Panc1 (cell line): ENCODE measurements around the gene RANBP3. TPM values are rescaled to one million over a fixed set of nuclear protein-coding genes. Genes with fewer than 3 reads are reported as not detected.

Experiments
- ATAC-seq: fragments of 200-7000 bp; cut with Tn5 transposase; 2 replicates; pipeline ENCODE4 v1.9.1; 2020; ENCODE audit warnings: mild to moderate bottlenecking, moderate library complexity
- BruUV-seq: library from RNA; stranded (reverse); fragments of 400-500 nt; replicated peaks from 2 replicates; lab custom pipeline; 2021; lab: Mats Ljungman, UMichigan
- CTCF ChIA-PET: fragments of 300-600 bp; sonication (Branson Sonifier 250); formaldehyde crosslinking; loops from one replicate; lab custom pipeline; 2022; ENCODE audit warnings: antibody characterized with exemption; lab: Charles Lee
- POLR2A ChIA-PET: fragments of 300-600 bp; sonication (Branson Sonifier 250); formaldehyde crosslinking; loops from one replicate; lab custom pipeline; 2022; ENCODE audit warnings: antibody characterized with exemption; lab: Charles Lee
- DNase-seq: peaks from one replicate; pipeline ENCODE4 v3.0.0-alpha.2; 2010; ENCODE audit warnings: low read depth, low spot score
- H3K27ac ChIP-seq: 2 replicates; pipeline ENCODE4 v1.5.1; 2011; ENCODE audit warnings: mild to moderate bottlenecking, low read length, inconsistent platforms
- H3K27me3 ChIP-seq: fragments of 200-500 bp; sonication (Bioruptor generic); 2 replicates; pipeline ENCODE4 v1.6.0; 2014; ENCODE audit warnings: low read length, inconsistent platforms; ENCODE audit not compliant: control insufficient read depth, insufficient read depth
- H3K36me3 ChIP-seq: fragments of 200-500 bp; sonication (Bioruptor generic); 2 replicates; pipeline ENCODE4 v1.5.1; 2014; ENCODE audit warnings: inconsistent platforms, mild to moderate bottlenecking, low read length, moderate library complexity; ENCODE audit not compliant: control insufficient read depth, insufficient read depth
- H3K4me1 ChIP-seq: 2 replicates; pipeline ENCODE4 v1.5.1; 2011; ENCODE audit warnings: inconsistent platforms, mild to moderate bottlenecking, low read length, moderate library complexity; ENCODE audit not compliant: control insufficient read depth, insufficient read depth
- H3K4me3 ChIP-seq, 2 experiments: 2 replicates each; pipeline ENCODE4 v1.5.1; 2011 to 2012; ENCODE audit warnings: low read depth in 2 of 2, low read length in 2 of 2, mild to moderate bottlenecking in 2 of 2, inconsistent platforms in 1 of 2, moderate library complexity in 1 of 2
- H3K9me3 ChIP-seq: fragments of 200-500 bp; sonication (Bioruptor generic); 2 replicates; pipeline ENCODE4 v1.5.1; 2014; ENCODE audit warnings: low read depth, mild to moderate bottlenecking, inconsistent platforms, low read length, moderate library complexity; ENCODE audit not compliant: control insufficient read depth, insufficient read depth
- CTCF ChIP-seq: fragments of 450-650 bp; IDR thresholded peaks from 2 replicates; pipeline ENCODE4 v1.5.1; 2017; ENCODE audit warnings: mild to moderate bottlenecking
- POLR2AphosphoS5 ChIP-seq: IDR thresholded peaks from 2 replicates; pipeline ENCODE4 v1.6.1; 2012; ENCODE audit warnings: mild to moderate bottlenecking, low read depth, low read length, moderate library complexity
- REST ChIP-seq, 2 experiments: IDR thresholded peaks; 2 replicates each; pipeline ENCODE4 v1.6.1; 2011 to 2012; ENCODE audit warnings: low read depth in 2 of 2, control low read depth in 1 of 2, low read length in 1 of 2, mild to moderate bottlenecking in 1 of 2, moderate library complexity in 1 of 2; ENCODE audit not compliant: insufficient read depth in 1 of 2
- SIN3A ChIP-seq: IDR thresholded peaks from 2 replicates; pipeline ENCODE4 v1.6.1; 2012; ENCODE audit warnings: low read depth, mild to moderate bottlenecking, low read length, moderate library complexity, borderline replicate concordance; ENCODE audit not compliant: insufficient read depth
- TCF7L2 ChIP-seq: IDR thresholded peaks from 2 replicates; pipeline ENCODE4 v1.6.1; 2011; ENCODE audit warnings: mild to moderate bottlenecking, low read depth, low read length, inconsistent platforms
- in situ Hi-C: cut with HindIII; loops from 2 replicates; pipeline ENCODE4 v1.10.0; 2016; ENCODE audit warnings: low sequenced_read_pairs, low pct_unique_long_range_greater_than_20kb
- intact Hi-C: fragments of 100-400 bp; cut with micrococcal nuclease; formaldehyde crosslinking; loops from one replicate; pipeline ENCODE4 v1.10.0; 2022; ENCODE audit not compliant: unreplicated experiment
- total RNA-seq: library from RNA; stranded (reverse); gene quantifications from one replicate; pipeline ENCODE4 v1.2.1, GENCODE V29; 2021; ENCODE audit not compliant: unreplicated experiment

Gene RANBP3
- total RNA-seq, 1 experiment from 2014 or later, result 54.6 TPM

GRCh38 chr19:5956323-5956722, 21.6 kb downstream of the RANBP3 start:
- Histone ChIP-seq H3K4me1 (peaks cover 20% of the 10 kb centered on the region), H3K4me3 (no peak overlapping the region), H3K27me3 (no peaks in the 10 kb centered on the region), H3K36me3 (no peaks in the 10 kb centered on the region), H3K9me3 (no peaks in the 10 kb centered on the region), H3K27ac (no peak overlapping the region)
- no peak for TF ChIP-seq TCF7L2
- no peak for TF ChIP-seq CTCF
- no peak for TF ChIP-seq SIN3A
- TF ChIP-seq POLR2AphosphoS5, result no peak
- TF ChIP-seq REST (IDR thresholded peaks at IDR 0.05; ENCODE audit: insufficient read depth in 1 of 2, low read depth in 2 of 2, low read length in 1 of 2), result no peak
- intact Hi-C loops, result no loop called here
- CTCF ChIA-PET, result no interaction called here
- POLR2A ChIA-PET, result no interaction called here
- DNase-seq (no peak), ATAC-seq (no peak)
- no TSS peak for BruUV-seq
- in situ Hi-C loops, result no loop called here

- BruUV-seq, result no TSS peak
- Histone ChIP-seq H3K4me3 (no peak overlapping the region), H3K27me3 (no peaks in the 10 kb centered on the region), H3K27ac (no peak overlapping the region), H3K9me3 (no peaks in the 10 kb centered on the region), H3K4me1 (peaks cover 20% of the 10 kb centered on the region), H3K36me3 (no peaks in the 10 kb centered on the region)
- ATAC-seq (no peak), DNase-seq (no peak)
- POLR2A ChIA-PET, result no interaction called here
- CTCF ChIA-PET, result no interaction called here
- no peak for TF ChIP-seq SIN3A
- no peak for TF ChIP-seq POLR2AphosphoS5
- no peak for TF ChIP-seq CTCF
- TF ChIP-seq REST (IDR thresholded peaks at IDR 0.05; ENCODE audit: insufficient read depth in 1 of 2, low read depth in 2 of 2, low read length in 1 of 2), result no peak
- no peak for TF ChIP-seq TCF7L2
- intact Hi-C loops (no loop called here), in situ Hi-C loops (no loop called here)
Measured at GRCh38 chr19:5955636-5955935, 22.4 kb downstream of the RANBP3 start.
